GM23338 (cell line): ENCODE measurements around the gene SNX3. TPM values are rescaled to one million over a fixed set of nuclear protein-coding genes. Genes with fewer than 3 reads are reported as not detected.

Source experiments
- ATAC-seq: fragments of 200-7000 bp; cut with Tn5 transposase; 3 replicates; pipeline ENCODE4 v1.9.1; 2020
- DNase-seq: peaks from one replicate; pipeline ENCODE4 v3.0.0-alpha.2; 2015; ENCODE audit warnings: low spot score
- H2AFZ ChIP-seq: fragments of 200-600 bp; sonication (generic); 2 replicates; pipeline ENCODE4 v1.8.0; 2016; ENCODE audit warnings: antibody characterized with exemption, mild to moderate bottlenecking, moderate library complexity
- H3F3A ChIP-seq: fragments of 200-600 bp; sonication (generic); replicated peaks from 2 replicates; pipeline ENCODE4 v1.8.0; 2017; ENCODE audit warnings: antibody characterized with exemption, mixed run types, low read depth
- H3K27ac ChIP-seq: fragments of 200-600 bp; sonication (generic); 2 replicates; pipeline ENCODE4 v1.6.1; 2016; ENCODE audit warnings: low read depth
- H3K27me3 ChIP-seq: fragments of 200-600 bp; sonication (generic); 2 replicates; pipeline ENCODE4 v1.8.0; 2016; ENCODE audit warnings: mild to moderate bottlenecking, mixed run types, moderate library complexity; ENCODE audit not compliant: insufficient read depth
- H3K36me3 ChIP-seq: fragments of 200-600 bp; sonication (generic); 2 replicates; pipeline ENCODE4 v1.8.0; 2016; ENCODE audit warnings: mild to moderate bottlenecking; ENCODE audit not compliant: insufficient read depth
- H3K4me1 ChIP-seq: fragments of 200-600 bp; sonication (generic); 2 replicates; pipeline ENCODE4 v1.8.0; 2016; ENCODE audit warnings: mild to moderate bottlenecking, moderate library complexity; ENCODE audit not compliant: insufficient read depth
- H3K4me2 ChIP-seq: fragments of 200-600 bp; sonication (generic); 2 replicates; pipeline ENCODE4 v1.7.1; 2017; ENCODE audit warnings: mixed run types
- H3K4me3 ChIP-seq: fragments of 200-600 bp; sonication (generic); 2 replicates; pipeline ENCODE4 v1.6.1; 2016; ENCODE audit warnings: mixed run types
- H3K79me2 ChIP-seq: fragments of 200-600 bp; sonication (generic); replicated peaks from 2 replicates; pipeline ENCODE4 v1.8.0; 2017; ENCODE audit warnings: mild to moderate bottlenecking; ENCODE audit not compliant: insufficient read depth
- H3K9me2 ChIP-seq: fragments of 200-600 bp; sonication (generic); 2 replicates; pipeline ENCODE4 v1.8.0; 2017; ENCODE audit not compliant: insufficient read depth
- H4K20me1 ChIP-seq: fragments of 200-600 bp; sonication (generic); replicated peaks from 2 replicates; pipeline ENCODE4 v1.8.0; 2017; ENCODE audit warnings: mild to moderate bottlenecking; ENCODE audit not compliant: insufficient read depth
- H3K27ac Mint-ChIP-seq: 2 replicates; pipeline ENCODE4 v1.8.0; 2020; ENCODE audit warnings: inconsistent platforms, mild to moderate bottlenecking, moderate library complexity, mixed read lengths
- H3K27me3 Mint-ChIP-seq: 3 replicates; pipeline ENCODE4 v1.8.0; 2022; ENCODE audit warnings: low read depth, mild to moderate bottlenecking, moderate library complexity, mixed read lengths, inconsistent platforms; ENCODE audit not compliant: insufficient read depth, poor library complexity
- H3K36me3 Mint-ChIP-seq: 3 replicates; pipeline ENCODE4 v1.8.0; 2021; ENCODE audit warnings: low read depth, mild to moderate bottlenecking, inconsistent platforms, moderate library complexity, mixed read lengths
- H3K4me1 Mint-ChIP-seq: 3 replicates; pipeline ENCODE4 v1.8.0; 2020; ENCODE audit warnings: mild to moderate bottlenecking, inconsistent platforms, mixed read lengths
- H3K4me3 Mint-ChIP-seq: 3 replicates; pipeline ENCODE4 v1.8.0; 2021; ENCODE audit warnings: moderate library complexity, mild to moderate bottlenecking, inconsistent platforms, mixed read lengths
- H3K9me3 Mint-ChIP-seq: 3 replicates; pipeline ENCODE4 v1.8.0; 2020; ENCODE audit warnings: moderate library complexity, mild to moderate bottlenecking, inconsistent platforms, mixed read lengths
- CREB1 ChIP-seq: fragments of 250-450 bp; sonication (Bioruptor Pico); IDR thresholded peaks from 2 replicates; pipeline ENCODE4 v1.5.0; 2020; ENCODE audit warnings: low read depth, mild to moderate bottlenecking, moderate library complexity
- EZH2 ChIP-seq: fragments of 200-600 bp; sonication (generic); IDR thresholded peaks from one replicate; pipeline ENCODE4 v1.8.0; 2017; ENCODE audit warnings: antibody characterized with exemption, mild to moderate bottlenecking, low read depth; ENCODE audit not compliant: unreplicated experiment
- EZH2phosphoT487 ChIP-seq: fragments of 200-600 bp; sonication (generic); IDR thresholded peaks from one replicate; pipeline ENCODE4 v1.8.1; 2018; ENCODE audit warnings: antibody characterized with exemption; ENCODE audit not compliant: unreplicated experiment
- JUNB ChIP-seq: IDR thresholded peaks from one replicate; pipeline ENCODE4 v1.6.1; 2016; ENCODE audit warnings: antibody characterized with exemption; ENCODE audit not compliant: unreplicated experiment
- NANOG ChIP-seq: IDR thresholded peaks from 2 replicates; pipeline ENCODE4 v1.6.1; 2016; ENCODE audit warnings: antibody characterized with exemption, borderline replicate concordance
- ZNF331 ChIP-seq: fragments of 250-450 bp; sonication (Bioruptor Pico); IDR thresholded peaks from 2 replicates; pipeline ENCODE4 v1.5.0; 2020; ENCODE audit warnings: low read depth, mild to moderate bottlenecking, moderate library complexity
- polyA plus RNA-seq: library from polyadenylated mRNA; unstranded; fragments of >200 nt; fragmentation: Nextera tagmentation; extraction: Ambion mirVana; gene quantifications from 2 replicates; pipeline ENCODE4 v1.2.1, GENCODE V29; 2016
- total RNA-seq: library from RNA; depleted of rRNA; stranded (reverse); fragments of >200 nt; shearing (Covaris generic); gene quantifications from 2 replicates; pipeline ENCODE4 v1.2.3, GENCODE V29; 2014
- TF ChIP-seq, protein P1 (sequence below): fragments of 250-450 bp; sonication (Bioruptor Pico); IDR thresholded peaks from 2 replicates; pipeline ENCODE4 v1.5.0; 2020; ENCODE audit warnings: mild to moderate bottlenecking, moderate library complexity
- TF ChIP-seq, protein P2 (sequence below), 2 experiments: fragments of 200-600 bp in 1 of 2; sonication (generic) in 1 of 2; conservative IDR thresholded peaks; 2 replicates each; pipeline versions ENCODE4 v1.5.1 to v1.6.1; 2016 to 2017; ENCODE audit warnings: antibody characterized with exemption in 2 of 2, low read depth in 2 of 2, mild to moderate bottlenecking in 2 of 2, moderate library complexity in 1 of 2

SNX3 gene
- total and polyA plus RNA-seq, 2 experiments from 2014 or later, result 87.2 to 123 TPM

DNA sequence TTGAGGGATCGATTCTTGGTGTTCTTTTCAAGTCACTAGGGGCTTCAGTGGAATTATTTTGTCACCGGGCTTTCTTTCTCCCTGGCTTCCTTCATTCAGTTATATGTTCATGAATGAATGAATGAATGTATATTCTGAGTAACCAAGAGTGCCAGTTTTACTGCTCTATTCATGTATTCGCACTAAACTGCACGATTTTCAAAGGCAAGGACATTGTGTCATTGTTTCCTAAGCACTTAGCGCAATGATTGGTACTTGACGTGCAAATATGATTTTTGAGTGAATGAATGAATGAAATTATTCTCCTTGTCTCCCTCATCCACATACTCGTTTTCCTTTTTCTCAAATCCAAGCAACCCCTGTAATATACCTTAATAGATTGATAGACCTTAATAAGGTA lies 34.8 kb upstream of the SNX3 start:
- Histone ChIP-seq H3K36me3 (no peaks in the 10 kb centered on the region), H3K27ac (peak overlapping the region; percentile 94)

More for the DNA sequence above, 34.8 kb upstream of the SNX3 start:
- DNase-seq (no peak), ATAC-seq (no peak)
- peak overlapping the region; percentile 98 for H3K27ac Mint-ChIP-seq
- peaks cover 9% of the 10 kb centered on the region; the same call in 2 of the 3 replicates for H3K4me1 Mint-ChIP-seq
- peaks cover 10% of the 10 kb centered on the region for H3K4me1 ChIP-seq
- H3K9me2 ChIP-seq, result no peaks in the 10 kb centered on the region
- H4K20me1 ChIP-seq, result no peaks in the 10 kb centered on the region
- no peak for TF ChIP-seq EZH2
- no peak for TF ChIP-seq NANOG
- TF ChIP-seq ZNF331 (CRISPR knock-in tag), result no peak
- no peak for TF ChIP-seq CREB1 (CRISPR knock-in tag)
- TF ChIP-seq JUNB, result no peak
- TF ChIP-seq, protein P1, sequence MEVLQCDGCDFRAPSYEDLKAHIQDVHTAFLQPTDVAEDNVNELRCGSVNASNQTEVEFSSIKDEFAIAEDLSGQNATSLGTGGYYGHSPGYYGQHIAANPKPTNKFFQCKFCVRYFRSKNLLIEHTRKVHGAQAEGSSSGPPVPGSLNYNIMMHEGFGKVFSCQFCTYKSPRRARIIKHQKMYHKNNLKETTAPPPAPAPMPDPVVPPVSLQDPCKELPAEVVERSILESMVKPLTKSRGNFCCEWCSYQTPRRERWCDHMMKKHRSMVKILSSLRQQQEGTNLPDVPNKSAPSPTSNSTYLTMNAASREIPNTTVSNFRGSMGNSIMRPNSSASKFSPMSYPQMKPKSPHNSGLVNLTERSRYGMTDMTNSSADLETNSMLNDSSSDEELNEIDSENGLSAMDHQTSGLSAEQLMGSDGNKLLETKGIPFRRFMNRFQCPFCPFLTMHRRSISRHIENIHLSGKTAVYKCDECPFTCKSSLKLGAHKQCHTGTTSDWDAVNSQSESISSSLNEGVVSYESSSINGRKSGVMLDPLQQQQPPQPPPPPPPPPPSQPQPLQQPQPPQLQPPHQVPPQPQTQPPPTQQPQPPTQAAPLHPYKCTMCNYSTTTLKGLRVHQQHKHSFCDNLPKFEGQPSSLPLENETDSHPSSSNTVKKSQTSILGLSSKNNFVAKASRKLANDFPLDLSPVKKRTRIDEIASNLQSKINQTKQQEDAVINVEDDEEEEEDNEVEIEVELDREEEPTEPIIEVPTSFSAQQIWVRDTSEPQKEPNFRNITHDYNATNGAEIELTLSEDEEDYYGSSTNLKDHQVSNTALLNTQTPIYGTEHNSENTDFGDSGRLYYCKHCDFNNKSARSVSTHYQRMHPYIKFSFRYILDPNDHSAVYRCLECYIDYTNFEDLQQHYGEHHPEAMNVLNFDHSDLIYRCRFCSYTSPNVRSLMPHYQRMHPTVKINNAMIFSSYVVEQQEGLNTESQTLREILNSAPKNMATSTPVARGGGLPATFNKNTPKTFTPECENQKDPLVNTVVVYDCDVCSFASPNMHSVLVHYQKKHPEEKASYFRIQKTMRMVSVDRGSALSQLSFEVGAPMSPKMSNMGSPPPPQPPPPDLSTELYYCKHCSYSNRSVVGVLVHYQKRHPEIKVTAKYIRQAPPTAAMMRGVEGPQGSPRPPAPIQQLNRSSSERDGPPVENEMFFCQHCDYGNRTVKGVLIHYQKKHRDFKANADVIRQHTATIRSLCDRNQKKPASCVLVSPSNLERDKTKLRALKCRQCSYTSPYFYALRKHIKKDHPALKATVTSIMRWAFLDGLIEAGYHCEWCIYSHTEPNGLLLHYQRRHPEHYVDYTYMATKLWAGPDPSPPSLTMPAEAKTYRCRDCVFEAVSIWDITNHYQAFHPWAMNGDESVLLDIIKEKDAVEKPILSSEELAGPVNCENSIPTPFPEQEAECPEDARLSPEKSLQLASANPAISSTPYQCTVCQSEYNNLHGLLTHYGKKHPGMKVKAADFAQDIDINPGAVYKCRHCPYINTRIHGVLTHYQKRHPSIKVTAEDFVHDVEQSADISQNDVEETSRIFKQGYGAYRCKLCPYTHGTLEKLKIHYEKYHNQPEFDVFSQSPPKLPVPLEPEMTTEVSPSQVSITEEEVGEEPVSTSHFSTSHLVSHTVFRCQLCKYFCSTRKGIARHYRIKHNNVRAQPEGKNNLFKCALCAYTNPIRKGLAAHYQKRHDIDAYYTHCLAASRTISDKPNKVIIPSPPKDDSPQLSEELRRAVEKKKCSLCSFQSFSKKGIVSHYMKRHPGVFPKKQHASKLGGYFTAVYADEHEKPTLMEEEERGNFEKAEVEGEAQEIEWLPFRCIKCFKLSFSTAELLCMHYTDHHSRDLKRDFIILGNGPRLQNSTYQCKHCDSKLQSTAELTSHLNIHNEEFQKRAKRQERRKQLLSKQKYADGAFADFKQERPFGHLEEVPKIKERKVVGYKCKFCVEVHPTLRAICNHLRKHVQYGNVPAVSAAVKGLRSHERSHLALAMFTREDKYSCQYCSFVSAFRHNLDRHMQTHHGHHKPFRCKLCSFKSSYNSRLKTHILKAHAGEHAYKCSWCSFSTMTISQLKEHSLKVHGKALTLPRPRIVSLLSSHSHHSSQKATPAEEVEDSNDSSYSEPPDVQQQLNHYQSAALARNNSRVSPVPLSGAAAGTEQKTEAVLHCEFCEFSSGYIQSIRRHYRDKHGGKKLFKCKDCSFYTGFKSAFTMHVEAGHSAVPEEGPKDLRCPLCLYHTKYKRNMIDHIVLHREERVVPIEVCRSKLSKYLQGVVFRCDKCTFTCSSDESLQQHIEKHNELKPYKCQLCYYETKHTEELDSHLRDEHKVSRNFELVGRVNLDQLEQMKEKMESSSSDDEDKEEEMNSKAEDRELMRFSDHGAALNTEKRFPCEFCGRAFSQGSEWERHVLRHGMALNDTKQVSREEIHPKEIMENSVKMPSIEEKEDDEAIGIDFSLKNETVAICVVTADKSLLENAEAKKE (CRISPR knock-in tag), result no peak
- no peak for TF ChIP-seq EZH2phosphoT487
- TF ChIP-seq, protein P2, sequence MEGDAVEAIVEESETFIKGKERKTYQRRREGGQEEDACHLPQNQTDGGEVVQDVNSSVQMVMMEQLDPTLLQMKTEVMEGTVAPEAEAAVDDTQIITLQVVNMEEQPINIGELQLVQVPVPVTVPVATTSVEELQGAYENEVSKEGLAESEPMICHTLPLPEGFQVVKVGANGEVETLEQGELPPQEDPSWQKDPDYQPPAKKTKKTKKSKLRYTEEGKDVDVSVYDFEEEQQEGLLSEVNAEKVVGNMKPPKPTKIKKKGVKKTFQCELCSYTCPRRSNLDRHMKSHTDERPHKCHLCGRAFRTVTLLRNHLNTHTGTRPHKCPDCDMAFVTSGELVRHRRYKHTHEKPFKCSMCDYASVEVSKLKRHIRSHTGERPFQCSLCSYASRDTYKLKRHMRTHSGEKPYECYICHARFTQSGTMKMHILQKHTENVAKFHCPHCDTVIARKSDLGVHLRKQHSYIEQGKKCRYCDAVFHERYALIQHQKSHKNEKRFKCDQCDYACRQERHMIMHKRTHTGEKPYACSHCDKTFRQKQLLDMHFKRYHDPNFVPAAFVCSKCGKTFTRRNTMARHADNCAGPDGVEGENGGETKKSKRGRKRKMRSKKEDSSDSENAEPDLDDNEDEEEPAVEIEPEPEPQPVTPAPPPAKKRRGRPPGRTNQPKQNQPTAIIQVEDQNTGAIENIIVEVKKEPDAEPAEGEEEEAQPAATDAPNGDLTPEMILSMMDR (conservative IDR thresholded peaks at IDR 0.05; ENCODE audit: low read depth in 2 of 2), result no peak
- H3K36me3 Mint-ChIP-seq, result no peaks in the 10 kb centered on the region
- H3F3A ChIP-seq, result 0 out of 2 replicates have a peak, but pooled peaks cover 3% of the 10 kb centered on the region
- peak overlapping the region; percentile 93 for H2AFZ ChIP-seq
- peaks cover 7% of the 10 kb centered on the region; the same call in 1 of the 2 replicates for H3K79me2 ChIP-seq
- no peaks in the 10 kb centered on the region for H3K9me3 Mint-ChIP-seq
- peak overlapping the region; percentile 94 for H3K4me3 Mint-ChIP-seq
- H3K27me3 ChIP-seq, result no peaks in the 10 kb centered on the region
- H3K4me3 ChIP-seq, result peak overlapping the region; percentile 92
- H3K4me2 ChIP-seq, result peak overlapping the region; percentile 90
- H3K27me3 Mint-ChIP-seq, result peaks cover 4% of the 10 kb centered on the region
